ENCODE measurements around the gene SPACA6.
A peak's percentile ranks its signal among the peaks of the same experiment; 100 is the strongest.

Gene SPACA6

GRCh38 chr19:51694318-51695085, 1.4 kb downstream of the SPACA6 start:
- H2AK5ac ChIP-seq (ENCODE audit: low read length, severe bottlenecking): no peak overlapping the region
- no peak overlapping the region for H2AFZ ChIP-seq (ENCODE audit: low read depth, low read length)
- no peaks in the 10 kb centered on the region for H3K27me3 ChIP-seq (ENCODE audit: control insufficient read depth in 1 of 2, insufficient read depth in 1 of 2, low read length in 2 of 2)
- peaks cover 68 to 77% of the 10 kb centered on the region in 2 experiments for H3K36me3 ChIP-seq (ENCODE audit: control insufficient read depth in 1 of 2, insufficient read depth in 2 of 2, low read depth in 1 of 2, low read length in 2 of 2)
- no peak overlapping the region for H3K23ac ChIP-seq (ENCODE audit: low read length in 2 of 2)
- no peak for DNase-seq
- no peak overlapping the region for H3K4me2 ChIP-seq (ENCODE audit: low read length, poor library complexity, severe bottlenecking)
- H4K8ac ChIP-seq (ENCODE audit: low read length): no peak overlapping the region
- no peak overlapping the region for H3K27ac ChIP-seq (ENCODE audit: low read length, poor library complexity, severe bottlenecking)
- no peak overlapping the region for H3K14ac ChIP-seq (ENCODE audit: low read length in 2 of 2)
- no peak overlapping the region for H2BK15ac ChIP-seq (ENCODE audit: low read depth, poor library complexity, severe bottlenecking)
- H2BK120ac ChIP-seq (ENCODE audit: low read depth, low read length): no peak overlapping the region
- no peak overlapping the region for H3K18ac ChIP-seq (ENCODE audit: low read depth in 1 of 2, low read length in 2 of 2)
- H2BK12ac ChIP-seq (ENCODE audit: low read length in 2 of 2): no peak overlapping the region
- H3K9me3 ChIP-seq (ENCODE audit: control insufficient read depth, low read length): no peaks in the 10 kb centered on the region
- peaks cover 7% of the 10 kb centered on the region for H3K79me1 ChIP-seq (replicated peaks; ENCODE audit: low read length, poor library complexity, severe bottlenecking)
- H3K4me1 ChIP-seq (ENCODE audit: control insufficient read depth, insufficient read depth, low read depth, low read length): peaks cover 37% of the 10 kb centered on the region
- H4K91ac ChIP-seq (ENCODE audit: low read length): no peak overlapping the region
- no peak overlapping the region for H3K4me3 ChIP-seq (ENCODE audit: insufficient read depth in 1 of 2, low read depth in 1 of 2, low read length in 2 of 2)
- H2BK5ac ChIP-seq (ENCODE audit: low read depth, low read length, poor library complexity, severe bottlenecking): no peak overlapping the region
- H3K9ac ChIP-seq (ENCODE audit: low read length): peak overlapping the region; percentile 22
- WGBS: 97% methylated on average over 5 of the region's 10 CpGs
- no peak overlapping the region for H3K4ac ChIP-seq (ENCODE audit: low read depth in 1 of 2, low read length in 2 of 2)

- Histone ChIP-seq H2AFZ (ENCODE audit: low read depth, low read length) (no peak overlapping the region), H2BK12ac (ENCODE audit: low read length in 2 of 2) (no peak overlapping the region), H3K27ac (ENCODE audit: low read length, poor library complexity, severe bottlenecking) (no peak overlapping the region), H2BK120ac (ENCODE audit: low read depth, low read length) (no peak overlapping the region), H2BK5ac (ENCODE audit: low read depth, low read length, poor library complexity, severe bottlenecking) (no peak overlapping the region), H4K91ac (ENCODE audit: low read length) (no peak overlapping the region), H3K4me2 (ENCODE audit: low read length, poor library complexity, severe bottlenecking) (no peak overlapping the region), H2BK15ac (ENCODE audit: low read depth, poor library complexity, severe bottlenecking) (no peak overlapping the region), H3K27me3 (ENCODE audit: control insufficient read depth in 1 of 2, insufficient read depth in 1 of 2, low read length in 2 of 2) (no peaks in the 10 kb centered on the region), H3K23ac (ENCODE audit: low read length in 2 of 2) (no peak overlapping the region), H2AK5ac (ENCODE audit: low read length, severe bottlenecking) (no peak overlapping the region), H4K8ac (ENCODE audit: low read length) (no peak overlapping the region), H3K9me3 (ENCODE audit: control insufficient read depth, low read length) (no peaks in the 10 kb centered on the region), H3K9ac (ENCODE audit: low read length) (no peak overlapping the region), H3K14ac (ENCODE audit: low read length in 2 of 2) (no peak overlapping the region), H3K79me1 (replicated peaks; ENCODE audit: low read length, poor library complexity, severe bottlenecking) (peaks cover 7% of the 10 kb centered on the region), H3K18ac (ENCODE audit: low read depth in 1 of 2, low read length in 2 of 2) (no peak overlapping the region), H3K4me3 (ENCODE audit: insufficient read depth in 1 of 2, low read depth in 1 of 2, low read length in 2 of 2) (no peak overlapping the region), H3K36me3 (ENCODE audit: control insufficient read depth in 1 of 2, insufficient read depth in 2 of 2, low read depth in 1 of 2, low read length in 2 of 2) (peaks cover 72 to 82% of the 10 kb centered on the region in 2 experiments), H3K4me1 (ENCODE audit: control insufficient read depth, insufficient read depth, low read depth, low read length) (peaks cover 37% of the 10 kb centered on the region), H3K4ac (ENCODE audit: low read depth in 1 of 2, low read length in 2 of 2) (no peak overlapping the region)
- no peak for DNase-seq
- WGBS: 92% methylated on average over 9 of the region's 9 CpGs
Measured at GRCh38 chr19:51695088-51695487, 2.0 kb downstream of the SPACA6 start.

- H2AK5ac ChIP-seq (ENCODE audit: low read length, severe bottlenecking): no peak overlapping the region
- H3K79me1 ChIP-seq (replicated peaks; ENCODE audit: low read length, poor library complexity, severe bottlenecking): peaks cover 7% of the 10 kb centered on the region
- 97% methylated on average over 14 of the region's 14 CpGs for WGBS
- no peak overlapping the region for H3K27ac ChIP-seq (ENCODE audit: low read length, poor library complexity, severe bottlenecking)
- no peaks in the 10 kb centered on the region for H3K27me3 ChIP-seq (ENCODE audit: control insufficient read depth in 1 of 2, insufficient read depth in 1 of 2, low read length in 2 of 2)
- H4K91ac ChIP-seq (ENCODE audit: low read length): no peak overlapping the region
- no peak overlapping the region for H2BK5ac ChIP-seq (ENCODE audit: low read depth, low read length, poor library complexity, severe bottlenecking)
- no peak overlapping the region for H3K18ac ChIP-seq (ENCODE audit: low read depth in 1 of 2, low read length in 2 of 2)
- H4K8ac ChIP-seq (ENCODE audit: low read length): no peak overlapping the region
- no peak overlapping the region for H2BK15ac ChIP-seq (ENCODE audit: low read depth, poor library complexity, severe bottlenecking)
- H2AFZ ChIP-seq (ENCODE audit: low read depth, low read length): no peak overlapping the region
- H3K4ac ChIP-seq (ENCODE audit: low read depth in 1 of 2, low read length in 2 of 2): no peak overlapping the region
- no peak overlapping the region for H2BK12ac ChIP-seq (ENCODE audit: low read length in 2 of 2)
- H3K4me3 ChIP-seq (ENCODE audit: insufficient read depth in 1 of 2, low read depth in 1 of 2, low read length in 2 of 2): no peak overlapping the region
- no peak overlapping the region for H3K9ac ChIP-seq (ENCODE audit: low read length)
- H3K4me1 ChIP-seq (ENCODE audit: control insufficient read depth, insufficient read depth, low read depth, low read length): peaks cover 37% of the 10 kb centered on the region
- H3K9me3 ChIP-seq (ENCODE audit: control insufficient read depth, low read length): no peaks in the 10 kb centered on the region
- H3K4me2 ChIP-seq (ENCODE audit: low read length, poor library complexity, severe bottlenecking): no peak overlapping the region
- no peak overlapping the region for H3K14ac ChIP-seq (ENCODE audit: low read length in 2 of 2)
- no peak overlapping the region for H2BK120ac ChIP-seq (ENCODE audit: low read depth, low read length)
- H3K36me3 ChIP-seq (ENCODE audit: control insufficient read depth in 1 of 2, insufficient read depth in 2 of 2, low read depth in 1 of 2, low read length in 2 of 2): peaks cover 79 to 84% of the 10 kb centered on the region in 2 experiments
- DNase-seq: no peak
- no peak overlapping the region for H3K23ac ChIP-seq (ENCODE audit: low read length in 2 of 2)
Measured at GRCh38 chr19:51695702-51696315, 2.7 kb downstream of the SPACA6 start.

- Histone ChIP-seq H2BK120ac (ENCODE audit: low read depth, low read length) (no peak overlapping the region), H4K8ac (ENCODE audit: low read length) (no peak overlapping the region), H3K14ac (ENCODE audit: low read length in 2 of 2) (no peak overlapping the region), H2BK12ac (ENCODE audit: low read length in 2 of 2) (no peak overlapping the region), H2BK5ac (ENCODE audit: low read depth, low read length, poor library complexity, severe bottlenecking) (no peak overlapping the region), H3K79me1 (replicated peaks; ENCODE audit: low read length, poor library complexity, severe bottlenecking) (peaks cover 7% of the 10 kb centered on the region), H4K91ac (ENCODE audit: low read length) (no peak overlapping the region), H3K27me3 (ENCODE audit: control insufficient read depth in 1 of 2, insufficient read depth in 1 of 2, low read length in 2 of 2) (no peaks in the 10 kb centered on the region), H3K18ac (ENCODE audit: low read depth in 1 of 2, low read length in 2 of 2) (no peak overlapping the region), H3K9ac (ENCODE audit: low read length) (no peak overlapping the region), H3K4ac (ENCODE audit: low read depth in 1 of 2, low read length in 2 of 2) (no peak overlapping the region), H3K4me1 (ENCODE audit: control insufficient read depth, insufficient read depth, low read depth, low read length) (peaks cover 37% of the 10 kb centered on the region), H3K9me3 (ENCODE audit: control insufficient read depth, low read length) (no peaks in the 10 kb centered on the region), H3K4me3 (ENCODE audit: insufficient read depth in 1 of 2, low read depth in 1 of 2, low read length in 2 of 2) (no peak overlapping the region), H2AFZ (ENCODE audit: low read depth, low read length) (no peak overlapping the region), H3K23ac (ENCODE audit: low read length in 2 of 2) (no peak overlapping the region), H2AK5ac (ENCODE audit: low read length, severe bottlenecking) (no peak overlapping the region), H2BK15ac (ENCODE audit: low read depth, poor library complexity, severe bottlenecking) (no peak overlapping the region), H3K27ac (ENCODE audit: low read length, poor library complexity, severe bottlenecking) (no peak overlapping the region), H3K4me2 (ENCODE audit: low read length, poor library complexity, severe bottlenecking) (no peak overlapping the region), H3K36me3 (ENCODE audit: control insufficient read depth in 1 of 2, insufficient read depth in 2 of 2, low read depth in 1 of 2, low read length in 2 of 2) (peaks cover 86 to 91% of the 10 kb centered on the region in 2 experiments)
- 98% methylated on average over 3 of the region's 3 CpGs for WGBS
- no peak for DNase-seq
Measured at GRCh38 chr19:51696606-51697005, 3.5 kb downstream of the SPACA6 start.
